ENCODE measurements around the gene LRRC8E. TPM values are rescaled to one million over a fixed set of nuclear protein-coding genes. Genes with fewer than 3 reads are reported as not detected.
"Not testable (repeated sequence)": the region's sequence is repeated elsewhere in the genome, so short reads cannot be mapped to it uniquely, and the experiment has no call there.

The LRRC8E gene
- total RNA-seq, 2 donors from 2014 or later, result not detected

DNA sequence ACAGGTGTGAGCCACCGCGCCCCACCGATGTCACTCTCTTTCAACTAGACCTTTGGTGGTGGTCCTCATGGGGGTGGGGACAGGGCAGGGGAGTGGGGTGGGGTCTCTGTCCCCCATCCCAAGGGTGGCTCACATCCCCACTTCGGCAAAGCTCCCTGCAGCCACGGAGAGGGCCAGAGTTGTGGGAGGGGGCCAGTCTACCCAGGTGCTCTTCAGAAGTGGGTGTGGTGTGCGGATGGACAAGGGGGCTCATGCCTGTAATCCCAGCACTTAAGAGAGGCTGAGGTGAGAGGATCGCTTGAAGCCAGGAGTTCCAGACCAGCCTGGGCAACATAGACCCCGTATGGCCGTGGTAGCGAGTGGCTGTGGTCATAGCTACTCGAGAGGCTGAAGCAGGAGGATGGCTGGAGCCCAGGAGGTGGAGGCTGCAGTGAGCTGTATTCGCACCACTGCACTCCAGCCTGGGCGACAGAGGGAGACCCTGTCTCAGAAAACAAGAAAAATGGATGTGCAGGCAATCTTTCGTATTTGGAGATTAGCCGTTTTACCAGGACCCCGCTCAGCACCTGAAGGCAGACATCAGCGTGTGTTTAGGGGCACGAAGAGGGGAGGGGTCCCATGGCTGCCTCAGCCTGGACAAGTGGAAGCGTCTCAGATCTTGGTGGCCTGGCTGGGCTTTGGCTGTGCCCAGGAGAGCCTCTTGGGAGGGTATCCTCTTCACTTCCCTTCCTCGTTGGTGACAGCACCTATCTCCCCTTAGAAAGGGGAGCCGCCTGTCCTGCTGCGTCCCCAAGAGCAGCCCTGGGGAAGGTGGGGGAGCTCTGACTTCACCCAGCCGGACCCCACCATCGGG, 27.2 kb downstream of the LRRC8E start:
- DNase-seq (ENCODE audit: low spot score), result no peak
- intact Hi-C loops (cut with DNase I), result no loop called here

DNA sequence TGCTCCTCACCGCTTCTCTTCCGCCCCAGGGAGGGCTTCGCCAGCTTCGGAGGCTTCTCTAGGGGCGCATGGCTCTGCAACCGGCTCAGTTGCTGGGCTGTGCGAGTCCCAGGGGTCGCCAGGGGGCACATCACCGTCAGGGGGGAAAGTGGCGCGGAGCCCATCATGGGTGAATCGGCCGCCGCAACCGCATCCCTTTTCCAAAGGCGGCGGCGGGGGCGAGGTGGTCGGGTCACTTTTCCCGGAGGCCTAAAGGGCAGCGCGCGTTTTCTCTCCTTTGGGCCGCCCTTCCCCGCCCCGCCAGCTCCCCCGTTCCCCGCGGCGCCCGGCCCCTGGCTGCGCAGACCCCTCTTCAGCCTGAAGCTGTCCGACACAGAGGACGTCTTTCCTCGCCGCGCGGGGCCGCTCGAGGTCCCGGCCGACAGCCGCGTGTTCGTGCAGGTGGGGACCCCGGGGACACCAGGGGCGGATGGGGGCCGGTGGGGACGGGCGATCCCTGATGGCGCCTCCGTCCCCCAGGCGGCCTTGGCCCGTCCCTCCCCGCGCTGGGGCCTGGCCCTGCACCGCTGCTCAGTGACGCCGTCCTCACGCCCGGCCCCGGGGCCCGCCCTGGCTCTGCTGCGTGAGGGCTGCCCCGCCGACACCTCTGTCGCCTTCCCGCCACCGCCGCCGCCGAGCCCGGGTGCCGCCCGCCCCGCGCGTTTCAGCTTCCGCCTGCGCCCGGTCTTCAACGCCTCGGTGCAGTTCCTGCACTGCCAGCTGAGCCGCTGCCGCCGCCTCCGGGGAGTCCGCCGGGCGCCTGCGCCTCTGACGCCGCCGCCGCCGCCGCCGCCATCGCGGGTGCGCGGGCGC, 28.0 kb downstream of the LRRC8E start:
- intact Hi-C loops (cut with DNase I), result no loop called here
- no peak for DNase-seq (ENCODE audit: low spot score)

DNA sequence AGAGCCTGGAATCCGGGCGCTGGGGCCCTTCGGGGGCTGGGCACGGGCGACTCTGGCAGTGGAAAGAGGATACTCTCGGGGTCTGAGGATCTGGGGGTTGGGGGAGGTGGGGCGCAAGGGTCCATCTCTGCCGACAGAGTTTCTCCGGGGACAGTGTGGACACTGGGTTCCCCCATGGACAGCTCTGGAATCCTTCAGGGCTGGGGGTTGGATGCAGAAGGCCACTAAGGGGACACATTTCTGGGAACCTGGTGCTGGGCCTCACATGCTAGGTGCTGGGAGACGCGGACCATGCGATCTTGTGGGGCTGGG, 28.6 kb downstream of the LRRC8E start:
- intact Hi-C loops (cut with DNase I), result no loop called here
- DNase-seq (ENCODE audit: low spot score), result no peak

GRCh38 chr19:7917267-7918061, 29.2 kb downstream of the LRRC8E start:
- no peak for DNase-seq (ENCODE audit: low spot score)
- intact Hi-C loops (cut with DNase I), result no loop called here

DNA sequence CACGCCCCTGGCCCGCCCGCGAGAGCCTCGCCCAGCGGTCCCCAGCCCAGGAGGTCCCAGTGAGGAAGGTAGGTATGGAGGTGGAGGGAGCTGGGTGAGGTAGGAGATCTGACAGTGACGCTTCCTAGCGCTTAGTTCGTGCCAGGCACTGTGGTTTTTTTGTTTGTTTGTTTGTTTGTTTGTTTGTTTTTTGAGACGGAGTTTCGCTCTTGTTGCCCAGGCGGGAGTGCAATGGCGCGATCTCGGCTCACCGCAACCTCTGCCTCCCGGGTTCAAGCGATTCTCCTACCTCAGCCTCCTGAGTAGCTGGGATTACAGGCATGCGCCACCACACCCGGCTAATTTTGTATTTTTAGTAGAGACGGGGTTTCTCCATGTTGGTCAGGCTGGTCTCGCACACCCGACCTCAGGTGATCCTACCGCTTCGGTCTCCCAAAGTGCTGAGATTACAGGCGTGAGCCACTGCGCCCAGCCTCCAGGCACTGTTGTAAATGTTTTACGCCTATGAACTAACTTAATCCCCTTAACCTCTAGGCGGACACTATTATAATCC, 29.8 kb downstream of the LRRC8E start:
- intact Hi-C loops (cut with DNase I); DNase-seq (ENCODE audit: low spot score): not testable (repeated sequence)

DNA sequence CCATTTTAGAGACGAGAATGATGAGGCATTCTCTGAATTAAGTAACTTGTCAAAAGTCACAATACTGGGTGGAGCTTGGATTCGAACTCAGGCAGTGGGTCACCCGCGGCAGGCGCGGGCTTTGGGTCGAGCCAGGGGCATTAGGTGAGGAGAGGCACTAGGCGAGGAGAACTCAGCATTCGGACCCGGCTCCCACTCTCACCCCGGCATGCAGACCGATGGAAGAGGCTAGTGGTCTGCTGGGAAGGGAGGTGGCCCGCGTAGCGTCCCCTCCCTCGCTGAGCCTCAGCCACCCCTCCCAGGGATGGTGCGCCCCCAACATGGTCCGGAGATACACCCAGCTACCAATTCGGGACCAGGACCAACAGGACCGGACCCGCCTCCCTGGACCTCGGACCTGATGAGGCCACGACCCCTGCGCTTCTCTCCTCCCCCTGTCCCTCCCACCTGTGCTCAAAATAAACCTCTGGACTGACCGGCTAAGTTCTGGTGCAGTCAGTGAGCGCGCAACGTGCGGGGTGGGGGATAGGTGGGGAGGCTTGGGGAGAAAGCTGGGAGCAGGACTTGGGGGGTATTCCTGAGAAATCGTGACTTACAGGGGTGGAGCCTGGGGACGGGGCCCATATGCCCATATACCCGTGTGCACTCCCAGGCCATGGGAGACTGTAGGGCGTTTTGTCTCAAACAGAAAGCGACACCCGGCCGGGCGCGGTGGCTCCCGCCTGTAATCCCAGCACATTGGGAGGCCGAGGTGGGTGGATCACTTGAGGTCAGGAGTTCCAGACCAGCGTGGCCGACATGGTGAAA, 30.5 kb downstream of the LRRC8E start:
- intact Hi-C loops (cut with DNase I), result no loop called here
- DNase-seq (ENCODE audit: low spot score), result no peak

DNA sequence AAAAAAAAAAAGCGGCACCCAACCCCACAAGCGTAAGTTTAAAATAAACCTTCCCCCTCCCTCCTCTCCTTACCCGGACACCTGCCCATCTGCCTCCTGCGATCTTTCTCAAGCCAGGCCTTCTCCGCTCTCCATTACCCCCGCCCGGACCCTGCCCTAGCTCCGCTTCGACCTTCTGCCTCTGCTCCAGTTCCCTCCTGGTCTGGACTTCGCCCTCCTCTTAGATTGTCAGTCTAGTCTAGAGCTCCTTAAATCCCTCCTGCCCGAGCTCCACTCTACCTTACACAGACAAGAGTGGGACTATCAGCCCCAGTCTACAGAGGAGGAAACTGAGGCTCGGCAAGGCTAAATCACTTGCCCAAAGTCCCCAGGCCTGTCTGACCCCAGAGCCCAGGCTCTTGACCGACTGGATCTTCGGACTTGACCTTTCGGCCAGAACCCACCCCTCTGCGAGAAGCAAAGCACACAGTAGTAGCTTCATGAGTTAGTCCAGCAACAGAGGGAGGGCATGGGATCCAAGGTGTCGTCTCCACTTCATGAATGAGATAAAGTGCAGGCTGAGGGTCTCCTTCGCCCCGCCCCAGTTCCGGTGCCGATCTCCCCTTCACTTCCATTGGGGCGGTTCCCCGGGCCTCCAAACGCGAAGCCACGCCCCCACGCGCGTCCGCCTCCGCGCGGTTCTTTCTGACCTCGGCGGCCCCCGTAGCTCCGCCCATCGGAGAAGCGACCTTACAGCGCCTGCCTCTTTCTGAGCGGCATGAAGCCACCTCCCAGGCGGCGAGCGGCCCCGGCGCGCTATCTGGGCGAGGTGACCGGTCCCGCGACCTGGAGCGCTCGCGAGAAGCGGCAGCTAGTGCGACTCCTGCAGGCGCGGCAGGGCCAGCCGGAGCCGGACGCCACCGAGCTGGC, 31.6 kb downstream of the LRRC8E start, which contains the start of gene SNAPC2:
Gene SNAPC2 (plus strand): TSS at position 729 of the 909 bp plus-strand sequence. CDS start 29 bp downstream, at position 758.
- intact Hi-C loops (cut with DNase I), result no loop called here
- DNase-seq (ENCODE audit: low spot score), result peak; percentile 99

DNA sequence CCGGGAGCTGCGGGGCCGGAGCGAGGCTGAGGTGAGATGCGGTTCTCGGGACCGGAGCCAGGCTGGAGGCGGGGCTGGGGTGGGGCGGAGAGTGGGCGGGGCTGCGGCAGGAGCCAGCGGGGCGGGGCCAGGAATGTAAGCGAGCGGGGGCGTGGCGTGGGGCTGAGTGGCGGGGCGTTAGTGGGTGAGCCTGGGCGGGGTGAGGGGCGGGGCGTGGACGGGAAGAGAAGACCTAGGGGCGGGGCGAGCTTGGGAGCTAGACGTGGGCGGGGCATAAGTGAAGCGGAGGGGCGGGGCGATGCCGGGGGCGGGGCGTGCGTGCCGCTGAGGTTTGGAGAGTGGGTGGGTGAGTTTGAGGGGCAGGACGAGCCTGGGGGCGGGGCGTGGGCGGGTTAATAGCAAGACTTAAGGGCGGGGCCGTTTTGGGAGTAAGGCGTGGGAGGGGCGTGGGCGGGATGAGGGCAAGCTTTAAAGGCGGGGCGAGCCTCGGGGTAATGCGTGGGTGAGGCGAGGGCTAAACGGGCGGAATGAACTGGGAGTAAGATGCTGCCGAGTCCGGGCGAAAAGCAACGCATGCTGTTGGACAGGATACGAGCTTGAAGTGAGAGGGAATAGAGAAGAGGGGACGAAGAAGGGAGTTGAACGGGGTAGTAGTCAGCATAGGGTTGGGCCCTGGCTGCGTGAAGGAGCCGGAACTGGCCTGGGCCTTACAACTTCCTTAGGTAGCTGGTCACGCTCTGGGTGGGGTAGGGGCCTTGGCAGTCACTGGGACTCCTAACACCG, 32.4 kb downstream of the LRRC8E start:
- peak; percentile 100 for DNase-seq (ENCODE audit: low spot score)
- intact Hi-C loops (cut with DNase I), result no loop called here

- intact Hi-C loops (cut with DNase I), result no loop called here
- DNase-seq (ENCODE audit: low spot score), result no peak
These were observed 33.1 kb downstream of the LRRC8E start for GRCh38 chr19:7921302-7921966.

DNA sequence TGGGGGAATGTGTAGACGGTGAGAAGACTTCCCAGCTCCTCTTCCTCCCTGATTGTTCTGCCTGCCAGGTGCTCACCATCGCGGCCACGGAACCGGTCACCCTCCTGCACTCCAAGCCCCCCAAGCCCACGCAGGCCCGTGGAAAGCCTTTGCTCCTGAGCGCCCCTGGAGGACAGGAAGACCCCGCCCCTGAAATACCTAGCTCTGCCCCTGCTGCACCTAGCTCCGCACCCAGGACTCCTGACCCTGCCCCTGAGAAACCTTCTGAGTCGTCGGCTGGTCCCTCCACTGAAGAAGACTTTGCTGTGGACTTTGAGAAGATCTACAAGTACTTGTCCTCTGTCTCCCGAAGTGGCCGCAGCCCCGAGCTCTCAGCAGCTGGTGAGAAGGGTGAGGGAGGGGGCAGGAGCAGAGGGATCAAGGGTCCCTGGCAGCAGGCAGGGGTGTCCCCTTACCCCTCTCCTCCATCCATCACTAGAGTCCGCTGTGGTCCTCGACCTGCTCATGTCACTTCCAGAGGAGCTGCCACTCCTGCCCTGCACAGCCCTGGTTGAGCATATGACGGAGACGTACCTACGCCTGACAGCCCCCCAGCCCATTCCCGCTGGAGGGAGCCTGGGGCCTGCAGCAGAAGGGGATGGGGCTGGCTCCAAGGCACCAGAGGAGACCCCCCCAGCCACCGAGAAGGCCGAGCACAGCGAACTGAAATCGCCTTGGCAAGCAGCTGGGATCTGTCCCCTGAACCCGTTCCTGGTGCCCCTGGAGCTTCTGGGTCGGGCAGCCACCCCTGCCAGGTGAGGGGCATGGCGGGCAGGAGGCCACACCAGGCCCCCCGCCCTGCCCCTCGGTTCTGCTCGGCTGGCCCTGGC, 33.9 kb downstream of the LRRC8E start:
- DNase-seq (ENCODE audit: low spot score), result no peak

GRCh38 chr19:7922836-7923195, 34.5 kb downstream of the LRRC8E start:
- no peak for DNase-seq (ENCODE audit: low spot score)
- intact Hi-C loops (cut with DNase I), result no loop called here

More for the DNA sequence above, 33.9 kb downstream of the LRRC8E start:
- intact Hi-C loops (cut with DNase I), result no loop called here

GRCh38 chr19:7923295-7924191, 35.2 kb downstream of the LRRC8E start:
- intact Hi-C loops (cut with DNase I), result no loop called here
- no peak for DNase-seq (ENCODE audit: low spot score)

DNA sequence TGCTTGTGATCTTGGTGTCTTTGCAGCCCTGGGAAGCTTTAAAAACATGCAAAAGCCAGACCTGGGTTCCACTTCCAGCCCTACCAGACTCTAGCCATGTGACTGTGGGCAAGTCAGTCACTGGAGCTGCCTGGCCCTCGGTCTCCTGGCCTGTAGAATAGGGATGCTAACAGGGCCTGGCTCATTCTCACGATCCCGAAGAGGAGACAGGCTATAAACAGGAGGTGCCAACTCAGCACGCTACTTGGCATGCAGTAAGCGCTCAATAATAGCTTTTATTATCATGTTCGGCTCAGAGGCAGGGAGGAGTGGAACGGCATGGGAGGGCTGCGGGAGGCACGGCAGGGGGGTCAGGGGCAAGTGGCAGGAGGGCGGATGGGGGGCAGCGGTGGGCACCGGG, 35.9 kb downstream of the LRRC8E start:
- intact Hi-C loops (cut with DNase I), result no loop called here
- no peak for DNase-seq (ENCODE audit: low spot score)

- DNase-seq (ENCODE audit: low spot score), result no peak
- intact Hi-C loops (cut with DNase I), result loop anchor here in 1 of 2 donors (5.0 kb wide), 1 partner anchor 333 kb away; no protein-coding TSS in a partner anchor
These were observed 36.4 kb downstream of the LRRC8E start for GRCh38 chr19:7924651-7925170.

Data from posterior vena cava (tissue), 2 donors.